Fibroblast of upper back skin (primary cell): ENCODE results near the gene KLHL11.
"Not testable (repeated sequence)": the region's sequence is repeated elsewhere in the genome, so short reads cannot be mapped to it uniquely, and the experiment has no call there.

Experiments
- DNase-seq: peaks from one replicate; pipeline ENCODE4 v3.0.0-alpha.2; 2013

KLHL11 gene

DNA sequence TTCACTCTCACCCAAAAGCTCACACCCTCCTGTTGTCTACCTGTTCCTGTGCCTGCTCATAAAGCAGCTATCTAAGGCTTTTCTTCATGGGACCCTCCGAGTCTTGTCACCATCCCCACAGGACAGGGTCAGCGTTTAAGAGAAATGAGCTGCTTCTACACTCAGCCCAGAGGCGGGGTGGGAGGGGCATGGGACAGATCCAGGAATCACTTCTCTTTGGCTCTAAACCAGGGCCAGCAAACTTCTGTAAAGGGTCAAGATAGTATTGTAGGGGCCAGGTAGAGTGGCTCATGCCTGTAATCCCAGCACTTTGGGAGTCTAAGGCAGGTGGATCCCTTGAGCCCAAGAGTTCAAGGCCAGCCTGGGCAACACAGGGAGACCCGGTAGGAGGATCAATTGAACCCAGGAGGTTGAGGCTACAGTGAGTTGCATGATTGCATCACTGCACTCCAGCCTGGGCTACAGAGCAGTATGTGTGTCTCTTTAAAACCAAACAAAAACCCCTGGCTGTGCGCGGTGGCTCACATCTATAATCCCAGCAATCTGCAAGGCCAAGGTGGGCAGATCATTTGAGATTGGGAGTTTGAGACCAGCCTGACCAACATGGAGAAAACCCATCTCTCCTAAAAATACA, 23.2 kb upstream of the KLHL11 start:
- no peak for DNase-seq

DNA sequence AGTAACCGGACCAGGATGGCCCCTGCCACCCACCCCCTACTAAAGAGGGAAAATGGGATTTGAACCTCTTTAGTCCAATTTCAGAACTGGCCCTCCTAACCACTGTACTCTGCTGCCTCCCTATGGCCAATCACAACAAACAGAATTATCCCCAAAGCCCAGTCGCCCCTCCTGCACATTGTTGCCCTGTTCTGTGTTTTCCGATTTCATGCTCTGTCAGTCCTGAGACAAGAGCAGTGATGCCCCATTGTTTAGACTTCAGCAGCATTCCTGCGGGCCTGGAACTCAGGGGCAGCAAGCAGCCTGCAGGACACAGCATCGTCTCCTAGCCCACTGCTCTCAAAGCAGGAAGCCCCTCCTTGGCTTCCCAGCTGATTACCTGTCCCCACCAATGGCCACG, 20.5 kb upstream of the KLHL11 start:
- no peak for DNase-seq

DNA sequence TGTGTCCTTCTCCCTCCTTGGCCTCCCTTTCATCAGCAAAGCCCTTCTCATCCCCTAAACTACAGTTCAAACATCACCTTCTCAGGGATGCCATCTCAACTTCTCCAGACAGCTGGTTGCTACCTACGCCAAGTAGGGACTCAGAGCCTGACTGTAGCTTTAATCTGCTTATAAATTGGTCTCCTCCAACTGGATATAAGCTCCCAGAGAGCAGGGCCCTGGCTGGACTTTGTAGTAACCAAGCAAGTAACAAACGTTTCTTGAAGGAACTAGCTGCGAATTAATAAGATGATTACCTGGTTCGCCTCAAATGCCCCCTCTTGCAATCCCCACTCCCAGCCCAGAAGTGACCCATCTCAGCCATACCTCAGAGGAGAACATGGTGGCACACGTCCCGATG, 17.5 kb upstream of the KLHL11 start:
- no peak for DNase-seq

DNA sequence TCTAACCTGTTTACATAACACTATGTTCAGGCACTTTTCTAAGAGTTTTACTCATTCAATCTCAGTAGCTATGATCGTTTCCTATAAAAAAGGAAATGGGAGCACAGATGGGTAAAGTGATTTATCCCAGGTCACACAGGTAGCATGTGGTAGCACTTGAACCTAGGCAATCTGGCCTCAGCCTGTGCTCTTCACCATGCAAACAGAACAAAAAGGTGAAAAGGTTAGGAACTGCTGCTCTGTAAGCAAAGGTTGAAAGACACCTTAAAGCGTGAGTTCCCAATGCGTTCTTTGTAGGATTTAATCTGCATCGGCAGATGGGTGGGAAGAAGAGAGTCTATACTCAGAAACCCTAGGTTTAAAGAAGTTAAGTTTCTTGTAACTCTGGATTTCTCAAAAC, 14.9 kb upstream of the KLHL11 start:
- DNase-seq = no peak

DNA sequence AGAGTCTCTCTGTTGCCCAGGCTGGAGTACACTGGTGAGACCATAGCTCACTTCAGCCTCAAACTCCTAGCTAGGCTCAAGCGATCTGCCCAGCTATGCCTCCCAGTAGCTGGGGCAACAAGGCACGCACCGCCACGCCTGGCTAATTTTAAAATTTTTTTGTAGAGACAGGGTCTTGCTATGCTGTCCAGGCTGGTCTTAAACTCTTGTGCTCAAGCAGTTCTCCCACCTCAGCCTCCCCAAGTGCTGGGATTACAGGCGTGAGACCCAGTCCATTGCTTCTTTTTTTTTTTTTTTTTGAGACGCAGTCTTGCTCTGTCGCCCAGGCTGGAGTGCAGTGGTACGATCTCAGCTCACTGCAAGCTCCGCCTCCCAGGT, 9.1 kb upstream of the KLHL11 start:
- not testable (repeated sequence) for DNase-seq

DNA sequence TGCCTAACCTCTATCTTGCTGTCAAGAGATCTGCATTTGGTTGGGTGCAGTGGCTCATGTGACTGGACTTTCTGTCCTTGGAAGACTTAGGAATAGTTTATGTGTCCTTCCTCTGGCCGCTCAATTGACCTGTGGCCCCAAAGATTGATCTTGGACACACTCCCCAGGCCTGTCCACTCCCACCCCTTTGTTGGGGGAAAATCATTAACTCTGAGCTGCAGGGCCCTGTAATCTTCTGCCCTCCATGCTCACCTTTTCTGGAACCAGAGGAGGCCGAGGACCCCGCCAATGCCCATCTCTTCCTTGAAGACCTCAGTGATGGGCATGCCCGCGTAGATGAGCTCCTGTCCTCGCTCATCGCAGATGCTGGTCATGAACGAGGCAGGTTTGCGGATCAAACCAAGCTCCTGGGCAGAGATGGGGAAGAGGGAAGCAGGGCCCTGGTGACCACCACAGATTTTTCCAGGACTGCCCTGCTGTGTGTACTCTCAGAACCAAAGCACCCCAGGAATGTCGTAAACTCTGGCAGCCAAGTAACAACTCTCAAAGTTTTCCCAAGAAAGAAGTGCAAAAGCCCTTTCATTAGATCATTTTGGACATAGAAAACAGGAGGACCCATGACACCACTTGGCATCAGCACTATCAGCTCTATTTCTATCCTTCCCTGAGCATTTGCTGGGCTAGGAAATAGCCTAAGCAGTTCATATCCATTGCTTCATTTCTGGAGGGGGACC, 8.5 kb upstream of the KLHL11 start:
- no peak for DNase-seq

DNA sequence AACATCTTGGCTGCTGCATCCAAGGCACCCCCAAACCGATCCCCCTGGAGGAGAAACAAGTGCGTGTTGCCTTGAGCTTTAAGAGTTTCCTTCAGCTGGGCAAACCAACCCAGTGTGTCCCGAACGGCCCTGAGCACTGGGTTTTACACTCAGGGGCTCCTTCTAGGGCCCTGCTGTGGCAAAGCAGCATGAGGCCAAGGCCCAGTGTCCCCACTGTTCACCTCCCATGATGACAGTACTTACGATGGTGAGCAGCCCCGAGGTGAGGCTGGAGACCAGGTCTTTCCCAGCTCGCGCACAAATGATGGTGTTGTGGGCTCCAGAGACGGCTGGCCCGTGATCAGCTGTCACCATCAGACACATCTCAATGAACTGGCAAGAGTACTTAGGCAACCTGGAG, 6.6 kb upstream of the KLHL11 start:
- no peak for DNase-seq

DNA sequence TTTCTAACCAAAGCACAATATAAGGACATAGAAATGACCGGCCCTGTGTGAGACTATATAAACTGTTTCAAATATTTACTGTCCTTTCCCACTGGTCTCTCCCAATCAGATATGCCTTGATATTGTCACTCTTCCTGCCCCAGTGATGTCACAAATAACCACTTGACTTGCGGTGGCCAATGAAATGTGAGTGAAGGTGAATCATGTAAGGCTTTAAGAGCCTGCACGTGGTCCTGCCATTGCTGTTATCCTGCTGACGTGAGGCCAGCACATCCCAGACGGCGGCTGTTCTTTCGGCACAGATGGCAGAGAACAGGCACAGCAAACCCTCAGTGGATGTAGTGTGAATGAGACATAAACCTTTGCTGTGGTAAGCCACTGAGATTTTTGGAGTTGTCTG, 5.4 kb upstream of the KLHL11 start:
- DNase-seq = no peak

DNA sequence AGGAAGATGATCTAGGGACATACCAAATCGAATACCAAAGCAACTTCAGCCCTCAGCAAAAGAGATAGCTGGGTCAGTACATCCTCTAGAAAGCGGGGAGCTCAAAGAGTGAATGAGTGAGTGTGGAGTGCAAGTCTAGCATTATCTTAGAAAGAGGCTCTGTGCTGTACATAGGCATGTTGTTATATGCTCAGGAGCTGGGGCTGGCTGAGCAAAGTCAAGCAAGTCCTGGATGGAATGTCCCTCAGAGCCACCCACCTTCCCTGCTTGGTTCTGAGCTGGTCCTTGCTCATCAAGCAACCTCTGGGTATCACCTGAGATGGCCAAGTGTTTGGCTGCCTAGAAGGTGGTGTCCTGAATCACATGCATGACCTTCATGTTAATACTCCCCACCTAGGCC, 4.9 kb upstream of the KLHL11 start:
- DNase-seq = no peak

DNA sequence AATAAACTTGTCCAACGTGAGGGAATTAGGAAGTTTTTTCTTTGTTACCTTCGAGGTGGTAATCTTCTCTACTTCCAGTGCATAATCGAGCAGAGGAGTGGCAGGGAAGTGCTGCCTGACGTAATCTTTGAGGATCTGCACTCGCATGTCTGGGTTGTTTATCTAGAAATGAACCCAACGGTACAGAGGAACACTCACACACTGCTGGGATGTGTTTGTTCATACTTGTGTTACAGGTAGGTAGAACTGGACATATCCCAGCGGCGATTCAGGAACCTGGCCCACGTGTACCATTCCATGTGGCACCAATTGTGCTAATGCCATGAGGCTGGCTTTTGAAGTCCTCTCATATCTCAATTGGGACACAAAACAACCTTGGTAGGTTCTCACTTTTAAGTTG, 4.2 kb upstream of the KLHL11 start:
- DNase-seq = no peak

DNA sequence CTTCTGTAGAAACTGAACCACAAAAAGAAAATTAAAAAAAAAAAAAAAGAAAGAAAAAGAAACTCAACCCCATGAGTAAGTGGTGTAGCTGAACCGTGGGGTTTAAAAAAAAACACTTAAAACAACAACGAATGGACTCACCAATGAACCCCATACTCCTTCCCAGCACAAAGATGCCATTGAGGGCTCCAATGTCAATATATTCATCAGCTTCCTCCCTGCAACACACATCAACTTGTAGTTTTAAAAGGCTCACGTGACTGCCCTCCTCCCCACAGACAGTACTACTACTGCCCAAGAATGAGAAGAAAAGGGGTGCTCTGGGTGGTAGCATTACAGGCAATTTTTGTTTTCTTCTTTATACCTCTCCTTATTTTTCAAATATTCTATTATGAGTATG, 3.3 kb upstream of the KLHL11 start:
- no peak for DNase-seq

DNA sequence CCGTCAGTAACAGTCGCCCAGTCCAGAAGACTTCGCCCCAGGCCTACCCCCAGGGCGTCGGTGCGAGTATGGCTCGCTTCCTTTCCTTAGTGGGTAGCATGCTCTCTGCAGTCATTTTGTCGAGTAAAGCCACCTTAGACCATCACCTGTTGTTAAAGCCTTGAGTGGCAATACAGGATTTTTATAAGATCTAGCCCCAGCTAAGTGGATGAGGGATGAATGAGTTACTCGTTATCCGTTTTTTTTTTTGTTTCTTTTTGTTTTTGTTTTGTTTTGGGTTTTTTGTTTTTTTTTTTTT, 322 bp upstream of the KLHL11 start:
- DNase-seq = no peak

DNA sequence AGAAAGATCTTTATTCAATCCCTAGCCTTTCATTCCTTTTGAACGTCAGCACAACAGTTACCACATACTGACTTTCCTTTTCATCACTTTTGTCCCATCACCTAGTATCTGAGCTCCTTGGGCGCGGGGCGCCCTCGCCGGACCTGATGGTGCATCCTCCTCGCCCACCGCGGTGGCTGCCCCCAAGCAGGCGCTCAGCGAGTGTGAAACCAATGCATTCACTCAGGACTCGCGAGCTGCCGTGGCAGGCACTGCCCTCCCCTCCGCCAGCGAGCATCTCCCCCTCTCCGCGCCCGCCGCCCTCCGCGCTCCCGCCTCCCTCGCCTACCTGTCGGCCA, 756 bp downstream of the KLHL11 start:
- DNase-seq = no peak

DNA sequence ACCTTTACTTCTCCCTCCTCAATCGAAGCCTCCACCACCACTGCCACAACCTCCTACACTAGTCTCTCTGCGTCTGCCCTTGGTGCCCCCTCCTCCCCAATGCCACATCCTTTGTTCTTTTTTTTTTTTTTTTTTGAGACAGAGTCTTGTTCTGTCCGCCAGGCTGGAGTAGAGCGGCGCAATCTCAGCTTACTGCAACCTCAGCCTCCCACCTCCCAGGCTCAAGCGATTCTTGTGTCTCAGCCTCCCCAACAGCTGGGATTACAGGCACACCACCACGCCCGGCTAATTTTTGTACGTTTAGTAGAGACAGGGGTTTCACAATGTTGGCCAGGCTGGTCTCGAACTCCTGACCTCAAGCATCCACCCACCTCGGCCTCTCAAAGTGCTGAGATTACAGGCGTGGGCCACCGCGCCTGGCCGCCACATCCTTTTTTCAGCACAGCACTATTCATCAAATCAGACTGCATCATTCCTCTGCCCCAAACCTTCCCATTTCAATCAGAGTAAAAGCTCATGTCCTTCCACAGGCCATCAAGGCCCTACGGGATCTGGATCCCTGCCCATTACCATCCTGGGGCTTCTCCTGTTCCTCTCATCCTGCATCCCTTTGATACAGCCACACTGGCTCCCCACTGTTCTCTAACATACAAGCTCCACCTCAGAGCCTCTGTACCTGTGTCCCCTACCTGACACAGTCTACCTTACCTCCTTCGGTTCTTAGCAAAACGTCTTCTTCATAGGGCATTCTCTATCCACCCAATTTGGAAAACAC, 2.0 kb downstream of the KLHL11 start:
- no peak for DNase-seq

DNA sequence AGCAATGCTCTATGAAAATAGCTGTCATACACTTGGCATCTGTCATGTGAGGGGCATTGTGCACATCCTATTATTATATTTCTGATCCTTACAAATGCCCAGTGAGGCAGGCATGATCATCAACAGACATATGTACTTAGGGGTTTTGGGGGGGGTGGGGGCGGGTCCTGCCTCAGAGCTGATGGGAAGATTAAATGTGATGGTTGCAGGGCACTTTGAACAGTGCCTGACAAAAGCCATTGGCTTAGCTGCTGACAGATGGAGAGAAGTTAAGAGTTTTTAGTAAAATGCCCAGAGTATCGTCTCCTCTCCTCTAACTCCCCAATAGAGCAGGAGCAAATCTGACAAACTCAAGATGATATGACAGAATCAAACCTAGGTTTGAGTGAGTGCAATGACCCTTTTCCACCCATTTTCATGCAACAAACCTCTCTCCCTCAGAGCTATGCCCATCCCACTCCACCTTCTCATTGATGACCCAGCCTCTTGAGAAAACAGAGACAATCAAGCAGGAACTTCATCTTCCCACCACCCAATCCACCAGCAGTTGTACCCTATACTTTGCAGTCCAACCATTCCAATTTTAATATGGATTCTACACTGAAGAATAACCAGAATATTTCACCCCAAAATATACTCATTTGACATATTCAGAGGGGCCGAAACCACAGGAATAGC, 4.8 kb downstream of the KLHL11 start:
- no peak for DNase-seq

DNA sequence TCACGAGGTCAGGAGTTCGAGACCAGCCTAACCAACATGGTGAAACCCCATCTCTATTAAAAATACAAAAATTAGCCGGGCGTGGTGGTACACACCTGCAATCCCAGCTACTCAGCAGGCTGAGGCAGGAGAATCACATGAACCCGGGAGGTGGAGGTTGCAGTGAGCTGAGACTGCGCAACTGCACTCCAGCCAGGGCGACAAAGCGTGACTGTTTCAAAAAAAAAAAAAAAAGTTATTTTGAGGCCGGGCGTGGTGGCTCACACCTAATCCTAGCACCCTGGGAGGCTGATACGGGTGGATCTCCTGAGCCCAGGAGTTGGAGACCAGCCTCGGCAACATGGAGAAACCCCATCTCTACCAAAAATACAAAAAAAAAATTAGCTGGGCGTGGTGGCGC, 13.8 kb downstream of the KLHL11 start:
- not testable (repeated sequence) for DNase-seq

DNA sequence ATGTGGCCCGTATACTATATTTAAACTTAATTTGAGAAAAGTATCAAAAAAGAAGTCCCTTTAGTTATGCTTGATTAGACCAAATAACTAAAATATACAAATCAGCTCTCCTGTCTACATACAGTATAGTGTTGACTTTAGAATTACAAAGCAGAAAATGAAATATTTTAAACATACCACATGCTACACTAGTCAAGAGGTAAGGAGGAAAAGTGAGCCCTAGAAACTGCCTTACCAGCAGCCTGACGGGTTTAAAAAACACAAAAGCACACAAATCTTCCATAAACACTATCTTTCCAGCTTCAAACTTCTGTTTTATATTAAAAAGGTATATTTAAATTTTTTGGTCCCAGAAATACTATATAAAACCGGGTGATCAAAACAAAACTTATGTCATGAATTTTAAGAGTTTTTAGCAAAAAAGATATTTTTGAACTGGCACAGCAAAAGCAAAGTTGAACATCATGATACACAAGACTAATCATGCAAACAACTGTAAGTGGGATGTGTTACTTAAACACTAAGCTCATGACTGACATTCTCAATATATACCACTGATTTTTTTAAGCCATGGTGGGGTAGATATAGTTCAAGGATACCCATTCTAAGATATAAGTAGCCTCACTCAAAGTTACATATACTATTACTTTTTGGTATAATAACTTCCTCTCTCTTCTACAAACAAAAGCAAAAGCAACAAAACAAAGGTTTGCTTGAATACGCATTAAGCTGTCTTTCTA, 15.8 kb downstream of the KLHL11 start:
- no peak for DNase-seq

DNA sequence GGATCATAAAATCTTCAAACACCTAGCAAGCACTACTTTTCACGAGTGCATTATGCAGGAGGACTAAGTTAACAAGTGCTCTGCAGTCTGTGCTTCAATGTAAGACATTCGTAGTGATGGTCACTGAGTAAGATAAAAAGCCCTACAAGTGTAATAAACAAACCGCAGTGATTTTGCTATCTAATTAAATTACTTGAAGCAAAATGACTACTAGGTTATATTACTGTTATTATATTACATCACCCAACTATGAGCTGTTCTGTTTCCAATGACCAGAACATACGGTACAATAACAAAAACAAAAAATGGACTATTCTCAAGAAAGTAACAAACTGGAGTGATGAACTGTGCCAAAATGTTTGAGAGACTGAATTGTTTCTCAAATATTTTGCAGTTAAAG, 16.4 kb downstream of the KLHL11 start:
- DNase-seq = no peak

DNA sequence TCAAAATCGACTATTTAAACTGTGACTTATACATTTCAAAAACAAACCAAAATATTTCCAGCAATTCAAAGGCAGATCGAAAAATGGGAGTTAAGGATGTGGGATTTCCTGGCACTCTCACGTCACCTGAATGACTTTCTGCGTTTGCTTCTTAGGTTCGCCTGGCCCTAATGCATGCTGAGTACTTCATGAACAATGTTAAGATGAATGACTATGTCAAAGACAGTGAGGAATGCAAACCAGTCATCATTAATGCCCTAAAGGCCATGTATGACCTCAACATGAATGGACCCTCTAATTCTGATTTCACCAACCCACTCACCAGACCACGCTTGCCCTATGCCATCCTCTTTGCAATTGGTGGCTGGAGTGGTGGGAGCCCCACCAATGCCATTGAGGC, 20.3 kb downstream of the KLHL11 start:
- DNase-seq = no peak

DNA sequence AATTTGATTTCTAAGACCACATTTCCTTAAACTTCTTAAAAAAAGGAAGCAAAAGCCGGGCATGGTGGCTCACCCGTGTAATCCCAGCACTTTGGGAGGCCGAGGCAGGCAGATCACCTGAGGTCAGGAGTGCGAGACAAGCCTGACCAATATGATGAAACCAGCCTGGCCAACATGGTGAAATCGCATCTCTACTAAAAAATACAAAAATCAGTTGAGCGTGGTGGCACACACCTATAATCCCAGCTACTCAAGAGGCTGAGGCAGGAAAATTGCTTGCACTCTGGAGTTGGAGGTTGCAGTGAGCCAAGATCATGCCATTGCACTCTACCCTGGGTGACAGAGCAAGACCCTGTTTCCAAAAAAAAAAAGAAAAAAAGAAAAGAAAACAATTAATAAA, 24.4 kb downstream of the KLHL11 start:
- DNase-seq = not testable (repeated sequence)

DNA sequence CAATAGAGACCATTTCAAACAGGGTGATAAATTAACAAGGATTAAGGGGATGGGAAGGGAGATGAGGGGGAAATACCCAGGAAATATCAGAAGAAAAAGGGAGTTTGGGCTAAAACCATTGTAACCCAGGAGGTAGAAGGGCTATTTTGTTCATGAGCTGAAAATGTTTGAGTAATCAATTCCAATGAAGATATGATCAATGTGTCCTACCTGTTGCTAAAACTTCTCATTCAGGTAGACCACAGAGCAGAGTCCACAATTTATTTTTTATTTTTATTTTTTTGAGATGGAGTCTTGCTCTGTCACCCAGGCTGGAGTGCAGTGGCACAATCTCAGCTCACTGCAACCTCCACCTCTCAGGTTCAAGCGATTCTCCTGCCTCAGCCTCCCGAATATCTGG, 25.8 kb downstream of the KLHL11 start:
- DNase-seq = not testable (repeated sequence)

DNA sequence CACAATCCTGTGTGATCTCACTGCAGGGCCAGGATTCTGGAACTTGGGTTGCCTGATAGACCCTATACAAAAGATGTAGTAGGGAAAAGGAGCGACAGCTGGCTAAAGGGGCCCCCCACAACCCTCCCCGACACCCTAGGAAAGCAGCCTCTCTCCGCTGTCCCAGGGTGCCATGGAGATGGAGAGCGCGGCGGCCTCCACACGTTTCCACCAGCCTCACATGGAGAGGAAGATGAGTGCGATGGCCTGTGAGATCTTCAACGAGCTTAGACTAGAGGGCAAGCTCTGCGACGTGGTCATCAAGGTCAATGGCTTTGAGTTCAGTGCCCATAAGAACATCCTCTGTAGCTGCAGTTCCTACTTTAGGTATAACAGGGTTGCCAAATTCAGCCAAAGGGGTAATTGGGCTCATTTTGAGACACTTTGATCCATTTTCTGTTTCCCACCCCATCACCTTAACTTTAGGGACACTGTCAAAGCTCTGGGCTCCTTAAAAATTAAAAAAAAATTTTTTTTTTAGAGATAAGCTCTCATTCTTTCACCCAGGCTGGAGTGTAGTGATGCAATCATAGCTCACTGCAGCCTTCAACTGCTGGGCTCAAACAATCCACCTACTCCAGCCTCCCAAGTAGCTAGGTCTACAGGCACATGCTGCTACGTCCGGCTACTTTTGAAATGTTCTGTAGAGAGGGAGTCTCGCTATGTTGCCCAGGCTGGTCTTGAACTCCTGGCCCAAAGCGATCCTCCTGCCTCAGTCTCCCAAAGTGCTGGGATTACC, 27.3 kb downstream of the KLHL11 start, which contains the start of gene KLHL10:
Gene KLHL10, plus strand, starts transcription at position 65 of the 778 bp plus-strand sequence. Its CDS starts 108 bp downstream, at position 173.
- DNase-seq = no peak
